ENCODE data around the gene ASTN2.

ASTN2 gene

GRCh38 chr9:116774421-116775180 lies 640.3 kb downstream of the ASTN2 start:
- no peak for DNase-seq

- DNase-seq, result peak in 22 of 56 donors; percentile 1 to 48 (median 12)
Observed at GRCh38 chr9:116767219-116767618, 647.6 kb downstream of the ASTN2 start.

DNA sequence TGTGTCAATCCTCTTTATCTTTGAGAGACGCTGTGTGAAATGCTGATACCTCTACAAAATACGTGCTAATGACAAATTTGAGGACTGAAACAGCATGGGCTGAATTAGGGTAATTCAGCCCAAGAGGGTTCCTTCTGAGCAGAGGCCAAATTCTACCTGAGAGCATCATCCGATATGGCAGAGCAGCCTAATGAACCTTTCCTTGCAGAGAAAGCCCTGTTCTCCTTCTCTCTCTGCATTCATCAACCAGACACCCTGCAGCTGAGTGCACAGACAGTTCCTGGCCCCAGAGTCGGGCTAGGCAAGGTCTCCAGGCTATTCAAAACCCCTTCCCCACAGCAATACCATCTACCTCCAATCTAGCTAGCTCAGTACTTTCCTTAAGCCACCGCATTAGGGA lies 649.8 kb downstream of the ASTN2 start:
- no peak for DNase-seq

GRCh38 chr9:116763770-116764169 lies 651.1 kb downstream of the ASTN2 start:
- no peak for DNase-seq

DNA sequence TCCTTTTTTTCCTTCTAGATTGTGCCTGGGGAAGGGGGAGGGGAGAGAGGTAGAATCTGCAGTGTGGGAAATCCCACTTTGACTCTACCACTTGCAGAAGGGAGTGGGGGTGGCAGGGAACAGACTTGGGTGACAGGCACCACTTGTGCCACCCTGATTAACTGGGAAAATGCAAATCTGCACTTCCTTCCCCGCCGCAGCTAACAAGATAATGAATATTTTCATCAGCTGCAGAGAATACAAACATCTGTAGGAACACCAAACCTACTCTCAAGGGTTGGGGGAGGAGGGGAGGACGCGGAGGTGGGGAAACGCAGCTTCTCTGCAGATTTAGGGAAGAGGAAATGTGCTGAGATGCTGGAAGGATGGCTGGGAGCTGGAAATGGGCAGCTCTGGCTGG lies 654.2 kb downstream of the ASTN2 start:
- DNase-seq, result peak in 19 of 56 donors; percentile 1 to 52 (median 15)

- DNase-seq, result no peak
Observed at GRCh38 chr9:116757030-116757429, 657.8 kb downstream of the ASTN2 start.

GRCh38 chr9:116753389-116753788 lies 661.5 kb downstream of the ASTN2 start:
- DNase-seq, result no peak

- DNase-seq, result no peak
Observed at GRCh38 chr9:116750510-116750909, 664.3 kb downstream of the ASTN2 start.

GRCh38 chr9:116749772-116750171 lies 665.1 kb downstream of the ASTN2 start:
- DNase-seq, result no peak

DNA sequence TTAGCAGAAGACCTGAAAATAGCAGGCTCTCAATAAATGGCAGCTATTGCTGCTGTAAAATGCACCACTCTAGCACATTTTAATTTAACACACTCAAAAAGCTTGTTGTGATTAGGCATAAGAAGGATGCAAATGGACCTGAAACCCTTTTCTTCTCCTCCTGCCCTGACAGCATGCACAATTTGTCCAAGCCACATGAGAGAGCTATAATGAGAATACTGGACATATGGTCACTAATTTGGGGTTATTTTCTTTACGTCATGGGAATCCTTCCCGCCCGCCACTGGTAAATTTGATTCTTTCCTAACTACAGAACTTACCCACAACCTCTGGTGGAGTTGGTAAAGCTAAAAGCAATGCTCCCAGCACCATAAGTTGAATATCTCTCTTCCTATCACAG lies 665.7 kb downstream of the ASTN2 start:
- DNase-seq, result no peak

GRCh38 chr9:116741742-116742141 lies 673.1 kb downstream of the ASTN2 start:
- DNase-seq, result no peak

- no peak for DNase-seq
Observed at GRCh38 chr9:116741086-116741740, 673.6 kb downstream of the ASTN2 start.

DNA sequence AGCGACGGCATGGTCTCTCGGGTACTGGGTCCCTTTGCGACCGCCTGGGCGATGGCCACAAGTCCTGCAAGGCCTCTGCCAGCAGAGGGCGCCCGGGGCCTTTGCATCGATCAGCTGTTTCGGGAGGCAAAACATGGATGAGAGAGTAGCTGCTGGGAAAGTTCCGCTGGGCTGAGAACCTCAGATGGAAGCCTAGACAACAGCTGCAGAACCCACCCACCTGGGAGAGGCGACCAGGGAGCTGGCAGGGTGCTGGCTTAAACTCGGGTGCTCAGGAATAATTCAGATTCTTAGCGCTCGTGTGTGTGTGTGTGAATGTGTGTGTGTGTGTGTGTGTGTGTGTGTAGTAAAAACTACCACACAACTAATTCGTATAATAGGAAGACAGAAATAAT lies 677.7 kb downstream of the ASTN2 start:
- DNase-seq, result peak in 53 of 56 donors; percentile 6 to 87 (median 57)

DNA sequence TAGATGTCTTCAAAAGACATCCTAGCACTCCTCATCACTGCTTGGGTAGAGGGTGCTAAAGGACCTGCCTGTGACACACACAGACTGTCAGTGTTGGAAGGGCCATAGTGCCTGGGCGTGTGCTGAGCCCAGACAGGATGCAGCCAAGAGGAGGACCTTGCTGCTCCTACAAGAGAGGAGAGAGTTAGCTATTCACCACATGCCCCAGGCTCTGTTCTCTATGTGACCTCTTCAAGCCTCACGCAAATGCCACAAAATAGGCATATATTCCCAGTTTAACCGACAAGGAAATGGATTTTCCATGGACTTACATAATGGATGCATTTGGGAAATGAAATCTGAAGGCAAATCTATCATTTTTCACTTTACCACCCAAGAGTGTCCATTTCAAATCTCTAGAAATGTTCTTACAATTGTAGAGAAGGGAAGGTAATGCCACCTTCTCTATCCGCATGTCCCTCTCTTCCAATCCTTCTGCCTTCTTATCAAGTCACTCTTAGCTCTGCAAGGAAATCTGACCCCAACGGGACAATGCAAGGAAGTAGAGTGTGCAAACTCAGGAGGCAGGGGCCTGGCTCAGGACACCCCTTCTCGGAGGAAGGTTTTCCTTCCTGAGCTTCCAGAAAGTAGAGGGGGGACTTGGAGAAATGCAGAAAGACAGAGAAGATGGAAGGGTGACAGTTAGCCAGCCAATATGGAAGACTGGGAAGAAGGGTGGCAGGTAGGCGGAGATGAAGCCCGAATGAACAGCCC lies 678.3 kb downstream of the ASTN2 start:
- peak in 1 of 56 donors; percentile 7 for DNase-seq

DNA sequence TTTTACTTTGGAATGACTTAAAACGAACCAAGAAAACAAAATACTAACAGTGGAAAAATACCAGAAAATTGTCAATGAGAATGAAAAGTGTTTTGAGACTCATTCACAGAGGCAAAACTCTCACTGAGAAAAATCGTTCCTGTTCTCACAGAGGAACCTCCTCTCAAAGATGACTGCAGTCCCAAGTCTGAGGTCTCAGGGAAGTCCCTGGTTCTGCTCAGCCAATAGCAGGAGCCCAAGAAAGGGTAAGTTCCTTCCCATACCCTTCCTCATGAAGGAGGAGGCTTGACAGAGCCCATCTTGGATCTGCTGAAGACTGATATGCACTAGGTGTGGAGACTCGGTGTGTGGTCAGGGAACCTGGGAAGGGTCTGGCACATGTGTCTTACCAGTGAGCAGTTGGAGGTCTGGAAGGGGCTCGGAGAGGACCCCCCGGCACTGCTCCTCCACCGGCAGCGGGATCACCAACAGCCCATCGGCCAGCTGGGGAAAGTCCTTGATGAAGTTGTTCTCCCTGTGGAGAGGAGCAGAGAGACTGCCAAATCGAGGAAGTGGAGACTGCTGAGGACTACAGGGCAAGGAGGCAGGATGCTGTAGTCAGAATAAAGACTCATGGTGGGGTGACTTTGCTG lies 681.7 kb downstream of the ASTN2 start:
- DNase-seq, result no peak

DNA sequence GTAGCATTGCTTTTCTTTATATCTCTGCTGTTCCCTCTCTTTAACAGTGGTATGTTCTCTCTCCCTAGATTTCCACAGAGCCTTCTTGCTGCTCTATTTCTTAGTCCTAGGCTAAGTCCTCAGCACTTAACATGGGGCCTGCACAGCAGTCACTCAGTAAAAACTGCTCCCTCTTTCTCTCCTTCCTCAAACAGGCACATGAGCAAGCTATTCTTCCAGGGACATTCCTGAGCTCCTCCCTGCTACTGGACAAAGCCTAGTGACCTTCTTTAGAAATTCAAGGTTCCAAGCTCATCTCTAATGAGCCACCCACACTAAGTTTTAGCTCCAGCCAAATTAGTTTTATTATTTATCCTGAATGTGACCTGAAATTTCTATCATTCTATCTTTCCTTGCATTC lies 688.3 kb downstream of the ASTN2 start:
- no peak for DNase-seq

DNA sequence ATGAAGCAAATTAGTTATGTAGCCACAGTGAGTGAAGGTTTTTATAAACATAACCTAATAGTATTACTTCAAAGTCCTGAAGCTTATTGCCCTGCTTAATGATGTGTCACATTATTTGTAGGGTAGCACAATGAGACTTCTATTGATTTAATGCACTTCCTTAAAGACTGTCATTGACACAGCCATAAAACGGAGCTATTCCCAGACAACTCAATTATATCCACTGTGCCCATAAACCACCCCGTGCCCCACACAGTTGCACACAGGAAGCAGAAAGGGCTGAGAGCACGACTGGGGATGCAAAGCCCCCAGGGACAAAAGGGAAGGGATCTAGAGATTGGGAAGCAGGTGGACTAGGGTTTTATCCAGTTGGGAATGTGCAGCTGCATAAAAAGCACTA lies 690.7 kb downstream of the ASTN2 start:
- DNase-seq, result no peak

DNA sequence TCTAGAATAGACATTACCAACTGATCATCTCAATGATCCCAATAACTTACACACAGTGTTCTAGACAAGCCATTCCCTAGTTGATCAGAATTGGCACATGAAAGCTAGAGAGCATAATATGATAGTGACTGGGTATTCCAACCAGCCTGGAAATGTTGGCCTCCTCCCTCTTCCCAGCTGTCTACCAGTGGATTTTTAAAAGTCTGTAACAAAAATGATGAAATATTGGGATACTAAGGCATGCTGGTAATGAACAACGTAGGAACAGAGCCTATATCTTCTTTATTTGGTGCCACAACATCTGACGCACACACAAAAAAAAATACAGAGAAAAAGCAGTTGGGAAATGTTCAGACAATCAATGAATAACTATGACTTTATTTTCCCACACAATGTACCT lies 692.9 kb downstream of the ASTN2 start:
- no peak for DNase-seq

DNA sequence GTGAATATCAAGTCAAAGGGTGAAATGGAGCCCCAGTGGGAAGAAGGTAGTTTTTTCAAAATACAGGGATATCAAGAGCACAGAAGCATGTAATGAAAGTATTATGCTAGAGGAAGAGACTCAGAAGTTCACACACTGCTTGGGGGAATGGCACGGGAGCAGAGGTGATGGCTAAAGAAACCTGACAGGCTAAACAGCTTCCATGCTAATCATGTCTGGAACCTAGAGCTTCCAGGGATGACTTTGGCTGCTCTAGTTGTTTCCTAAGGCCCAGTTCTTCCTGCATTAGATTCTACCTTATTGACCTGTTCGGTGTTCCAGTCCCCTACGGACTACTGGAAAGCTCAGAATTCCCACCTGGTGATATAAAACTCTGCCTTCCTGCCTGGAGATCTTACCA lies 693.4 kb downstream of the ASTN2 start:
- DNase-seq, result no peak

DNA sequence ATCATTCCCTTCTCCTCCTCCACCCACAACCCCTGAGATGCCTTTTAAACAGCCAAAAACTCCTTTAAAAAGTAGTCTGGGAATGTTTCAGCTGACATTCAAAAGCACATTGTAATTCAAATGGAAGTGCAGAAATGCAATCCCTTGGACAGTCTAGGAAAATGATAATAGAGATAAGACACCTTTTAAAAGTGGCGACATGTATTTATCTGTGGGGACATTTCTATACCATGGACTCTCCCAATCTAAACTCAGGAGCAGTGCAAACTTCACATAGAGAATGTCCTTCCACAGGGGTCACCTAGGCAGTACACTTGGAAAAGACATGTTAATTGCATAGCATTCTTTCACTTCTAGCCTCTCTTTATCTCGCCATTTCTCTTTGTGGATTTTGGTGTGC lies 694.7 kb downstream of the ASTN2 start:
- DNase-seq, result no peak

- no peak for DNase-seq
Observed at GRCh38 chr9:116718111-116718510, 696.7 kb downstream of the ASTN2 start.

DNA sequence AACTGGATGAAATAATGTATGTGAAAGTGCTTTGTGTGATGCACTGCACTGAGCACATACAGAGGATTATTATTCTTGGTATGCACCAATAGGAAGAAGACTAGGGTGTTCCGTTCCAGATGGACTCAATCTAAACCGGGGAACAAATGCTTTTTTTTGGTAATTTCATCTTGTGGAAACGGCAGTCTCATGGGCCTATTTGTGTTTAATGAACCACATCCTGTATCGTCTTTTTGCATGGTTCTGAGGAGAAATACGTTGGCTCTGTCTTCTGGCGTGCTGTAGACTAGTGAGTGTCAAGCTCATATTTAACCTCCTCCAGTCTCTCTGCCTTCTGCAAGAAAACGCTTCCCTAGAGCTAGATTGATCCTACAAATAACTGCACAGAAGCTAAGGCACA lies 697.7 kb downstream of the ASTN2 start:
- DNase-seq, result no peak
